CD4-positive, alpha-beta T cell treated with Interleukin-21 for 1 hour (primary cell): Measurements from ENCODE around the gene IFI44.

ENCODE experiments used
- DNase-seq: peaks from one replicate; pipeline ENCODE4 v3.0.0-alpha.2; 2020

Gene IFI44

DNA sequence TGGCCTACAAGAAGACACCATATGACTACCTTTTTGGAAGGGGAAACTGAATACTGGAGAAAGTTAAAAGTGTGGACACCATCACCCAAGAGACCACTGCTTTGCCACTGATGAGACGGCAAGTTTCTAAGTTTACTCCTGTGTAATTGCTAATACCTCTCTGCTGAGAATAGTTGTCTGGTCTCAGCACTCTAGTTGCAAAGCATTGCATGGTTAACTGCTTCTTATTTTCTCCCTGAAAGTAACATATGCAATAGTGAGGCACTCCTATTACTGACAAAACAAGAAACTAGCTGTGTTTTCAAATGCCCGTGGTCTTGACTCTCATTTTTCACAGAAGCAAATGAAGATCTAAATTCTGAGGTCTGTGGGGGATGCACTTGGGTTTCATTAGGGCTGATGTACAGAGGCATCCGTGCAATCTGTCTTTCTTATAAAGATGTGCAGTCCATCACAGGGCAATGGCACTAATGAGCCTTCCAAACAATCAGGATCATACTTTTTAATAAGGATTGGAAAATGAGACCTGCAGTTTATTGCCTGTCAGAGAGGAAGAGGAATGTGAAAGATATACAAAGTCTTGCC, 62.9 kb downstream of the IFI44 start:
- no peak for DNase-seq

DNA sequence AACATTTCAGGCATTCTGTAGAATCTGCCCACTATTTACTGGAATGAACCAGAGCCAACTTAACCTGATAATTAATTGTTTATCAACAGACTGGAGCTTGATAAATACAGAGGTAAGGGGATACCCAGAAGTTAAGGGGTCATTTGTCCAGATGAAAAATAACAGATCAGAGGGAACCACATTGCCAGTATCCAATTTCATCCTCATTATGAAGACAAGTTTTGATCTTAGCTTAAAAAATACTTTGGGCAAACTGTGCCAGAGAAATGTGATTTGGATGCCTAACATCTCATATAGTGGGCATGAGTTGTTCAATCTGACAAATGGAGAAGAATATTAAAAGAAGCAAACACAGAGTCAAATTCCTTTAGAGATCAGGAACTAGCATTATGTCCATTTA, 63.7 kb downstream of the IFI44 start:
- DNase-seq: no peak
